CD4-positive, alpha-beta T cell treated with Interleukin-15 for 1 hour (primary cell): ENCODE results near the gene KSR1.
"Not testable (repeated sequence)": the region's sequence is repeated elsewhere in the genome, so short reads cannot be mapped to it uniquely, and the experiment has no call there.

Experiments used
- DNase-seq: peaks from one replicate; pipeline ENCODE4 v3.0.0-alpha.2; 2020

The KSR1 gene

DNA sequence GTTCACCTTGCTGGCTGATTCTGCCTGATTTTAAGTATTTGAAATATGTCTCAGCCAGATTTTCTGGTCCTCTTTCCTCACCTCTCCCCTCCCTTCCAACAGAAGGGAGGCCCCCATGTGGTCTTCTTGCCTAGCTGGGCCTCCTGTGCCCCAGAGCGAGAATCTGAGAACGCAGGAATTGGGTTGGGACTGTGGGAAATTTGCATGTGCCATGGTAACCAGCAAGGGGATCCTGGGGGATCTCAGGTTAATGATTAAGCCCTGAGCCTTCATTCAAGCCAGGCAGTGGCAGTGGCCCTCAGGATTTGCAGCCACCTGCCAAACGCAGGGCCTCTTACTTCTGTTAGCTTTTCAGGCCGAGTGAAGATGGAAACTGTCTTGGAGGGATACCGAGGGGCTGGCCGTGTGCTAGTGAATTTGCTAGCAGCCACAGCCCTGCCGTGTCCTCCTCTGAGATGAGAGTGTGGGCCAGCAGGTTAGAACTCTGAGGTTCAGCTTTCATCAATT, 40.2 kb downstream of the KSR1 start:
- DNase-seq: no peak

DNA sequence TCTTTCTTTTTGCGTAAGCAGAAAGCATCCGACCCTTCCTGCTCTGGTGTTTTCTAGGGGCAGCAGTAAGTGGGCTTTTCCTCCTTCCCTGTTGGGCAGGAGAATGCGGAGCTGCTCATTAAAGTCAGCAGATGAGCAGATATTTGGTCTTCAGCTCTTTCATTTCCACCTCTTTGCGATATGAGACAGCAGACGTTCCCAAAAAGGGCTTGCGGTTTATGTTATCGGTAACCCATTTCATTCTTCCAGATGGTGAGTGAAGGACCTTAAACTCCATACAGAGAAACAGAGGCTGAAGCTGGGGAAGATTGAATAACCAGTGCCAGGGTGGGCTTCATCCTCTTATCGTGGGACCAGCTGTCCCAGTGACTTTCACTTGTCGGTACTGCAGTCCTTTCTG, 40.7 kb downstream of the KSR1 start:
- DNase-seq: no peak

DNA sequence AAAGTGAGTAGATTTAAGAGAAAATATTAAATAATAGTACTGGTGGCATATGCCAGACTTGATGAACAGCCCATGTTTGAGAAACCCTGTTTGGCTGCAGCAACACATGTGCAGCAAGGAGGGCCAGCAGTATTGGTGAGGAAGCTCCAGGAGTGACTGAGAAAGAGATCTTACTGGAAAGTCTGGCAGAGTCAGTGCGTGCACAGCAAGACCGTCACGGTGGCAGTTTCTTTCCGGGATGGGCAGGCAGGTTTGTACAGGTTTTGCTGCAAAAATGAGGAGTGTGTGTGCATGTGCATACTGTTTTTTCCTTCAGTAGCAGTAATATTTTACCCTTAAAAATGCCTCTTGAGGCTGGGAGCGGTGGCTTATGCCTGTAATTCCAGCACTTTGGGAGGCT, 41.4 kb downstream of the KSR1 start:
- no peak for DNase-seq

DNA sequence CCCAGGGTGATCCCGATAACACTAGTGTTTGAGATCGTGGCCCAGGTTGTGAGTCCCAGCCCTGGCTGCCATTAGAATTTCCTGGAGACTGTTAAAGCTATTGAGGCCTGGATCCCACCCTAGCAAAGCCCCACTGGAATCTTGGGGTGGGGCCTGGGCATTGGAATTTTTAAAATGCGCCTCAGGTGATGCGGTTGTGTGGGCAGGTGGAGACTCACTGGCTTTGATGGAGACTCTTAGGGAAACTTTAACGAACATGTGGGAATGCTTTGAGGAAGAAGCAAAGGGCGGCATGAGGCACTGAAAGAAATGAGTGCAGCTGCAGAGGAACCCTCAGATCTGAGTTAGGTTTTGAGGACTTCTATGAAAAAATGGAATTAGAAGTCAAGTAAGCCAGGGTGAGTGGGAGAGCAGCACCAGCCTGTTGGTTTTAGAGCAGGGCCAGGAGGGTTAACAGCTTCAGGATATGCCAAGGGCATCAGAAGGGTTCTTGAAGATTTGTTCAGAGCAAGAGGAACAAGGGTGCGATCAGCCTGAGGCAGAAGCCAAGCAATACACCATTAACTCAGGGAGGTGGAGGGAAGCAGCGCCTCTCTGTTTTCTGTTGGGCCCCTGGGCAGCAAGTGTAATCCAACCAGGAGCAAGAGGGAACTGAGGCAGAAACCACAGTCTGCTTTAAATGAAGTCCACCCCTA, 42.5 kb downstream of the KSR1 start:
- DNase-seq: no peak

DNA sequence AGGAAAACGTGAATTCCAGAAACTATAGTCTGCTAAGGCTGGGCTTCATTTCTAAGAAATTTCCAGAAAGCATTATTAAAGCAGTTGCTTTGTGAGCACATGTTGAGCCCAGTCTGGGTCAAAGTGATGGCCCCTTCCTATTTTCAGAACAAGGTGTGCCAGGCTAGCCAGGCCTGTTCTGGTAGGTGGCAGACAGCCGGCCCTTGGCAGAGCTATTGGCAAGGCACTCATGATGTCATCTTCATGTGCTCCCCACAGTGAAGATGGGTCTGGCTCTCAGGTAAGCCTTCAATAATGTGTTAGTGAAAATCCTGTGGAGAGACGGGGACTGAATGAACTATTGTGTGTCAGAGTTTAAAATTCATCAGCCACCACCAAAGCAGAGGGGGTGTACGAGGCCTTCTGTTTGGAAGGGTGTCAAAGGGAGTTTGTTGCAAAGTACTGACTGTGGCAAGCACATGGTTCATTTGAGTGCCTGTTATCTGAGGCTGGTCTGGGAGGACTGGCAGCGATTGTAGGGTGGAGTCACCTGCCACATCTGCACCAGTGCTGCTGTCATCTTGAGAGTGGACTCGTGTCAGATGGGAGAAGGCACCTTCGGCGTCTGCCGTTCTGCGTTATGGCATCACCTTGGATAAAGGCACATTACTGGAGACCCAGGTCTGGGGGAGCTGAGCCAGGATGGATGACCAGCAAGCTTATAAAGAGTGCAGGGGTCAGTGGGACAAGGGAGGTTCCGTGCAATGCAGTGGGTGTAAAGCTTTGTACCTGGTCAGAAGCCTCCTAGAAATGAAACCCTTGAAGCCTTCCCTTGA, 43.4 kb downstream of the KSR1 start:
- DNase-seq: no peak

DNA sequence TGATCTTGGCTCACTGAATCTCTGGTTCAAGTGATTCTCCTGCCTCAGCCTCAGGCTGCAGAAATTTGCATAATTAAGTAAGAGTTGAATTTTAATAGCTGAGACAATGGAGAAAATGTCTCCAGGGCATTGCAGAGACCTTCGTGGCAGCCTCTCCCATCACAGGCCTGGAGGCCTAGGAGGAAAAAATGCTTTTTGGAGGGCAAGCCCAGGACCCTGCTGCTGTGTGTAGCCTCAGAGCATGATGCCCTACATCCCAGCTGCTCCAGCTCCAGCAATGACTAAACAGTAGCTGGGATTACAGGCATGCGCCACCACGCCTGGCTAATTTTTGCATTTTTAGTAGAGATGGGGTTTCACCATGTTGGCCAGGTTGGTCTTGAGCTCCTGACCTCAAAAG, 45.1 kb downstream of the KSR1 start:
- DNase-seq: not testable (repeated sequence)

DNA sequence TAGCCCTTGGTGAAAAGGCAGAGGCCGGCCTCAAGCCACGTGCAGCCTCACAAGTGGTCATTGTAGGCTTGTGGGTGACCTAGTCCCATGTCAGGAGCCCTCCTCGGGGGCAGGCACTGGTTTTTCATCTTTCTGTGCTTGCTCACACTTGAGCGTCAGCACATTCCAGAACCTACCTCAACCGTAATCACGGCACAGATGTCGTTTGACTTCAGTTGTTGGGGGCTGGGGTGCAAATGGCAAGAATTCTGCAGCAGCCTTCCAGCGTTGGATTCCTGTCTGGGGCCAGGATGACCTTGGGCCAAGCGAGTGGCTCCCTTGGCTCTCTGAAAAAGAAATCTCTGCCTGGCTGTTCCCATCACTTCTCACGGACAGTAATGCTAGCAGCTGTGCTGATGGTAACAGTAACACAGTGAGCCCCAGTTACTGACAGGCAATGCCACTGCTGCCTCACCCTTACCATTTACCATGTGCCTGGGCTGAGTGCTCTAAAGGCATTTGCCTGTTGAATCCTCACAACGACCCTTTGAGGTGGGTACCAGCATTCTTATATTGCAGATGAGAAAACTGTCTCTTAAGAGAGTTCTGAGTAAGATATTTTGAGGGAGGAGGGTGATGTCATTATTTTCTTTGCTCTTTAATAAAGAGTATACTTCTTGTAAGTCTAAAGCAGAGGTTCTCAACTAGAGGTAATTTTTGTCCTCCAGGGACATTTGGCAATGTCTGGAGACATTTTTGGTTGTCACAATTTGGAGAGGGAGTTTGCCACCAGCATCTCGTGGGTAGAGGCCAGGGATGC, 46.5 kb downstream of the KSR1 start:
- DNase-seq: no peak

DNA sequence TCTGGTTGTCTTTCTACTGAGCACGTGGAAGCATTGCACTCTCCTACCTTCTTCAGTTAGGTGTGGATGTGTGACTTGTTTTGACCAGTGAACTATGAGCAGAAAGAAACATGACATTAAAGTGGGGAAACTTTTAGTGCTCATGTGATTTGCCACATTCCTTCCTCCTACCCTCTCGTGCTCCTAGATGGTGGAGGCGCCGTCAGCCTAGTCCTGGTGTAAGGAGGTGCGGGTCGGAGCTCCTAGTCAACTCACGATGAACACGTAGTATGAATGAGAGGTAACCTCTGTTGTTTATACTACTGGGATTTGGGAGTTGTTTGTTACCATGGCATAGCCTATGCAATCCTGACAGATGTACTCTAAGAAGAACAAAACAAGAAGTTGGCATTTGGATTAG, 47.4 kb downstream of the KSR1 start:
- DNase-seq: no peak

DNA sequence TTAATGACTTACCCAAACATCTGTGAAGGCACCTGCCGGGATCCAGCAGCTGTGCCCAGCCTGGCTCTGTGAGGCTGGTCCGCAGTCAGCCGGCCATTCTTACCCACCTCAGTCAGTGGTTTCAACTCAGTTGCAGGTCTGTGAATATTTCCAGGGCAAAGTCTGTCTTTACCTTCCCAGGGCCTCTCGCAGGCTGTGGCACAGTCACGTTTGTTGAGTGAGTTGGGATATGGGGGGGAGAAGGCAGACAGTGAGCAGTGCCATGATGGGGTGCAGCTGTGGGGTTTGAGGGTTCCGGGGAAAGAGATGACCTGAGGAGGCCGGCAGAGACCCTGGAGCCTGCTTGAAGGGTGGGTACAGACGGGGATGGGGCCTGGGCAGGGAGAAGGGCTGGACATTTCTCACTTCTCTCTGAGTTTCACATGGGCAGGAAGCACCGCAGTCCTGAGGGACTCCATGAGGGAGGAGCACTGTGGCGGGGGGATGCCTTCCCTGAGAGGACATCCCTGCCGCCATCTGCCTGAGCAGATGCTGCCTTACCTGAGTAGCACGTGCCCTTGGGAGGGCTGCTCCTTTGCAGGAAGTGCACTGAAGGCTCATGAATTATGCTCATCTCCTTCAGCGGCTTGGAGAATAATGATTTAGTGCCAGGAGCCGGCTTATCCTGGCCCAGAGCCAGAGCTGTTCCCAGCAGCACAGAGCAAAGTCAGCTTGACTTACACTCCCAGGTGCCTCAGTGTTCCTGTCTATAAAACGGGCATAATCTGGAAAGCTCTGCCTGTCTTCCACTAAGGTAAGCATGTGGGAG, 48.1 kb downstream of the KSR1 start:
- no peak for DNase-seq

DNA sequence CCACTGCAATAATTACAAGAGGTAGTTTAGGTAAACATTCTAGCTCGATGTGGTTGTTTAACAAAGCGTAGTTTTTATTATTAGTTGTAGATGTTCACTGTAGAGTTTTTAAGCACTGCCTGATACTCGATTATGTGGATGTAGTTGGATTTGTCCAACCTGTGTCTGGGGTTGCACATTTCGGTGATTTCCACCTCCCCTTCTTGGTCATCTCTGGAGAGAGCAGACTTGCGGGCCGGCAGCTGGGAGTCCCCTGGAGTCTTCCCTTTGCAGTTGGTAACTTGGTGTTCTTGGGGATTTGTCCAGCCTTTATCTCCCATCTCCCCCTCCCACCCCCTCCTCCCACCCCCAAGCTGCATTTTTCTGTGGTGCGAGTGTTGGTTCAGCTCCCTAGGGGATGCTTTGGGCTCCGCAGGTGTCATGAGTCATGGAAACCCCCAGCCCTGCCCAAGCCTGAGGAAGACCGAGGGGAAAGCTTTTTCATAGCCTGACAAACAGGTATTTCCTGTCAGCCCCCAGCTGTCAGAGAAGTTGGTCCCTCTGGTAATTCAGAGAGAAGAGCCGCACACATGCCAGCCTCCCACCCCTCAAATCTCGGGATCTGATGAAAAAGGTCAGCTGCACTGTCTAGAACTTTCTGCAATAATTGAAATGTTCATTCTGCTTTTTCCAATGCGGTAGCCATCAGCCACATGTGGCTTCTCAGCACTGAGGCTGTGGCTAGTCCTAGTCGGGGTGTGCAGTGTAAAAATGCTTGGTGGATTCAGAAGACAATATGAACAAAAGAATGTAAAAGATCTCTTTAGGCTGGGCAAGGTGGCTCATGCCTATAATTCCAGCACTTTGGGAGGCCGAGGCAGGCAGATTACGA, 50.3 kb downstream of the KSR1 start:
- DNase-seq: no peak

DNA sequence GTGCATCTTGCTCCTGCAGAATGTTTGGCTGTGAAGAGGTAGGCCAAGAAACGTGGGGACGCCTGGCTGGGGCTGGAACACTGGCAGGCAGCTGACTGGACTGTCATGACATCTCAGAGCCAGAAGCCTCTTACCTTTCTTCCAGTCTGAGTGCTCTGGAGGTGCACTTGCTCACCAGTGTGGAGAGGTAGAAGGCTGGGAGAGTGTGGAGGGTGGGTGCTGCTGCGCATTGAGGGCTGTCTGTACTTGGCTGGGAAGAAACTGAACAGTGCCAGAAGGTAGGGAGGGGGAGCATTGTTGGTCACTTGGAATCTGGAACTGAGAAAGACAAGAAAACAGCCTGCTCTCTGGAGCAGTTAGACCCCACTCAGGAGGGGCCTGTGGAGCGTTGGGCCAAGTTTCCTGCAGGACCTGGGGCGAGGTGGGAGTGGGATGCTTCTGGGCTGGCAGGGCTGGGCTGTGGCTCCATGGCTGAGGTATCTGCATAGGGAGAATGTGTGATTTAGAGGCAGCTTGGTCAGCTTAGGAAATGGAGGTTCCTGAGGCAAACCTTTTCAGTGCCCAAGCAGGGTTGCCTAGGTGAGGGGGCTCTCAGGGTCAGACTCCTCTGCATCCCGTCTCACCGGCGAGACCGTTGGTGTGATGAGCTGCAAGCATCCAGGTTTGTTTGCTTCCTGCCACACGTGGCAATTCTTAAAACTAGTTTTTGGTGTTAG, 55.1 kb downstream of the KSR1 start:
- DNase-seq: no peak

DNA sequence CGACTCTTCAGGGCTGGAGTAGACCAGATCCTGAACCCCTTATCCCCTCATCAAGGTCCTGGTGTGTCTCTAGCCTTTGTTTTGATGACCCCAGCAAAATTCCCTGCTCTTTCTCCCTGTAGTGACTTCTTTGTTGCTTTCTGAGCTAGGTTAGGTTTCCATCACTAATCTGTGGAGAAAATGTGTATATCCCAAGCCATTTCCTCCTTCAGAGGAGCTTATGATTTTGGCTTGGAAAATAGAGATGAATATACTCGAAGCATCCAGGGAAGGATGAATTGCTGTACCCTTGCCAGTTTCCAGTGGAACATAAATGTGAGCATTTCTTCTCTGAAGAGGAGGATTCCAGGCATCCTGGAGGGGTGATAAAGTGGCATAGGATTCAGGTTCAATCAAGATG, 55.8 kb downstream of the KSR1 start:
- no peak for DNase-seq

DNA sequence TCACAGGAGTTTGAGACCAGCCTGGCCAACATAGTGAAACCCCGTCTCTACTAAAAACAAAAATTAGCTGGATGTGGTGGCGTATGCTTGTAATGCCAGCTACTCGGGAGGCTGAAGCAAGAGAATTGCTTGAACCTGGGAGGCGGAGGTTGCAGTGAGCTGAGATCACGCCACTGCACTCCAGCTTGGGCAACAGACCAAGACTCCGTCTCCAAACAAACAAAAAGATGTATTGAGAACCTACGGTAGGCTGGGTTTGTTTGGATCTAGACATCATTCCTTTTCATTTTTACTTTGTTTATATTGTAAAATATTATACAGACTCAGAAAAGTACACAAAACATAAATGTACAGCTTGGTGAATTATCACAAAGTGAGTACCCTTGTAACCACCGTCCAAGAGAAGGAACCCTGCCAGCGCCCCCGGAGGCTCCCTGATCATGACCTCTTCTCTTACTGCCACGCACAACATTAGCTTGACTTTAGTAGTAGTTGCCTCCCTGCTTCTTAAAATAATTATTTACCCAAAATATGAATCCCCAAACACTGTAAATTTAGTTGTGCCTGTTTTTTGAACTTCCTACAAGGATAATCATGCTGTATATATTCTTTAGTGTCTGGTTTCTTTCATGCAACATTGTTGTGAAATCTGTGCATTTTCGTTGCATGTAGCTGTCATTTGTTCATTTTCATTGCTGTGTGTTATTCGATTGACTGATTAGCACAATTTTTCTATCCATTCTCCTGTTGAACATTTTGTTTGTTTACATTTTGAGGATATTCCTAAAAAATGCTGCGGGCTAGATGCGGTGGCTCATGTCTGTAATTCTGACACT, 56.5 kb downstream of the KSR1 start:
- DNase-seq: no peak

DNA sequence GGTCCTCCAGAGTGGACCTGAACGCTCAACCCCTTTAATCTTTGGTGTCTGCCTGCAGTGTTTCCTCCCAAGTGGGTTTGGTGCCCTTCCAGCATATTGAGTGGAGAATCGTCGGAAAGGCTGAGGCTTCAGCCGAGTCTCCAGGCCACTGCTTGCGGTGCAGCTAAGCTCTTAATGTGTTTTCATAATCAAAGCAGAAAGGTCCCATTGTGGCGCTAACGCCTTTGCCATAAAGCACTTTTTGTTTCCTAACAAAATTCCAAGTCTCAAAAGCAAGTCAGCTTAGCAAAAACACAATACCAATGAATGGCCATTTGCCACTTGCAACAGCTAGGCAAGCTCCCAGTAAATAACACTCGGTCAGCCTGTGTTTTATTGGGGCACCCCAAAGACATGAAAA, 57.6 kb downstream of the KSR1 start:
- DNase-seq: no peak

DNA sequence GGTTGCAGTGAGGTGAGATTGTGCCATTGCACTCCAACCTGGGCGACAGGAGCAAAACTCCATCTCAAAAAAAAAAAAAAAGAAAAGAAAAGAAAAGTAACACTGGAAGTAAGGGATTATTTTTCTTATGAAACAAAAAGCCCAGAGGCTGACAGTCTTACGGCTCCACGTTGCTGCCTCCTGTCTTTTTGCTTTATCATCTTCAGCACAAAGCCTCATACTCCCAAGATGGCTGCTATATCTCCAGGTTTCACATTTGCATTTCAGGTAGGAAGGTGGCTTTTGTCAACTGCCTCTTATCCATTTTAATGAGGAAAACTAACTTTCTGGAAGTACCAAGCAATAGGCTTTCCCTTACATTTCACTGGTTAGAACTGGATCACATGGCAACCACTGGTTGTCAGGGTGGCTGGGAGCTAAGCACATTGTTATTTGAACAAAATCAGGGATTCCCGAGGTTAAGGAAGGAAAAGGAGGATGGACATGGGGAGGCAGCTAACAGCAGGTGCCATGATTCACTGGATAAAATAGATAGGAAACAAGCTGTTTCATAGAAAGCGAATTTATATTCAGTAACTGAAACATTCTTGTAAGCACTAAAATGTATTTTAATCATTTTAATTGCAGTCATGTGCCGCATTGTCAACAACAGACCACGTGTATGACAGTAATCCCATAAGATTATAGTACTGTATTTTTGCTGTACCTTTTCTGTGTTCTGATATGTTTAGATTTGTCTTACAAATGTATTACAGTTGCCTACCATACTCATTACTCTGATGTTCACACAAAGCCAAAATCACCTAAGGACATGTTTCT, 58.6 kb downstream of the KSR1 start:
- no peak for DNase-seq

DNA sequence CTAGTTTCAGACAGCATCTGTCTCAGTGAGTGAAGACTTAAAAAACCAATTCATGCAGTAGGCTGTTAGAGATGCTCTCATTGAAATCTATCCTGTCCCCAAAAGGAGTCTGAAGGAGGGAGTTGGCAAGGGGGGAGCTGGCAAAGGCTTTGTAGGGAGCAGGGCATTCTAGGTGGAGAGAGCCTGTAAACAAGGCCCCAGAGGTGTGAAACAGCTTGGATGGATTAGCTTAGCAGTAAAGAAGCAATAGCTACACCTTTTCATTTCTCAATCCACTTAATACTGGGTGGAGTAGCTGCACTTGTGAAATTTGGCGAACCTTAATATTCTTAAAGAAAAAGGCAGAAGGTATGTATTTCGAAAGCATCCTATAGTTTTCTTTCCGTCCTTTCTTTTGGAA, 61.8 kb downstream of the KSR1 start:
- DNase-seq: no peak

DNA sequence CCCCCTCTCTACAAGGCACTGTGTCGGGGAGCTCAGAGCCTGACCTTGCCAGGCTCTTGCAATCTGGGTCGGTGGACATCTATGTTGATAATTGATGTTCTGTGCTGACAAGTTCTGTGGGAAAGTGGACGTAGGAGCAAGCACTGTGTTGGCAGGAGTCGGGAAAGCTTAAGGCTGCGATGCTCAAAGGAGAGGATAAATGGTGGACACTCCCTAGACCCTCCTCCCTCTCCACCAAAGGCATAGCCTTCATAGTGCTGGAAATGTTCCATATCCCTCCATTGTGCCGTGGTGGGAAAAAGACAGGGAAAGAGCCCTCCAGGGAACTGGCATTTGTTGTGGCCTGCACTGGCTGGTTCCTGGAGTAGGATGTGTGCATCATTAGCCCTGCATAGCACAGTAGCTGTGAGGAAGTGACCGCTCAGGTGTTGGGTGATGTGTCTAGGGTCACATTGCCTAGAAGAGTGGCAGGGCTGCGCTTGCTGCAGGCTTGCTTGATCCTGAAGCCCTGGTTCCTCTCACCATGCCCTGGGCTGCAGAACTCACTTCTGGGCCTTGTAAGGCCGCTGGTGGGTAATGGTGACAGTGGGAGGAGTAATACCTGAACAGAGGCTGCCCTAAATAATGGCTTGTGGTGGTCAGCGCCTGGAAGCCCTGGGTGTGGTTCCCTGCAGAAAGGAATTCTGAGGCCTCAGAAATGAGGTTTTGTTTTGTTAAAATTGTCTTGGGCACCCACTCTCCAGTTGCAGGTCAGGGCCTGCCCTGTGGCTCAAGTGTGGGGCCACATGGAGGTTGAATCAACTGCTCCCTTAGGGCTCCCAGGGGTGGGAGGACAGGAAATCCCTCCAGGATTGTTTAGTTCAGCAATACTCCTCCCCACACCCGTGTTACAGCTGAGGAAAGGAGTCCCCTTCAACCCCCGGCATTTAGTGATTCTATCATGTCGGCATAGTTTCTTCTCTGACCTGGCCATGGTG, 62.6 kb downstream of the KSR1 start:
- no peak for DNase-seq

DNA sequence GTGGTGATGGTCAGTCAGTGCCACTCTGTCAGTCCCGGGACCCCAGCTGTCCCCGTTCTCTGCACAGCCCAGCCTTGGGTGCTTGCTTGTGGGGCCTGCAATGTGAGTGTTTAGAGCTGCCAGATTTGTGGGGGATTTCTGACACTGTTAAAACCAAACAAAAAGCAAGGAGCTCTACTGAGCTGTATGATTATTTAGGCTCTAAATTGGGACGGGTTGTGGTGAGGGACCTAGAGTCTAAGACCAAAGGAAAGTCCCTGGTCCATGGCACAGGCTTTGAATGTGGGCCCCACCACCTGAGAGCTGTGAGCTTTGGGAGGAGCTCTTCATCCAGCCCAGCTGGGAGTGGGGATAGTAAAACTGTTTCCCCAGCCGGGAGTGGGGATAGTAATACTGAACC, 63.3 kb downstream of the KSR1 start:
- DNase-seq: no peak
